ENCODE data around the gene RFFL.
"Not testable (repeated sequence)": the region's sequence is repeated elsewhere in the genome, so short reads cannot be mapped to it uniquely, and the experiment has no call there.

Gene RFFL

GRCh38 chr17:35097776-35098175 is 34.3 kb upstream of the RFFL start:
- DNase-seq (ENCODE audit: low read depth, low spot score) = no peak
- H3K4me3 ChIP-seq (ENCODE audit: low read depth, low read length) = no peak overlapping the region
- in situ Hi-C loops (cut with HindIII; ENCODE audit: low sequenced_read_pairs) = no loop called here
- TF ChIP-seq CTCF (IDR thresholded peaks at IDR 0.05; ENCODE audit: low read depth, low read length) = no peak

- in situ Hi-C loops (cut with HindIII; ENCODE audit: low sequenced_read_pairs) = no loop called here
- H3K4me3 ChIP-seq (ENCODE audit: low read depth, low read length) = no peak overlapping the region
- no peak for DNase-seq (ENCODE audit: low read depth, low spot score)
- no peak for TF ChIP-seq CTCF (IDR thresholded peaks at IDR 0.05; ENCODE audit: low read depth, low read length)
These were observed 32.2 kb upstream of the RFFL start for GRCh38 chr17:35095741-35096140.

DNA sequence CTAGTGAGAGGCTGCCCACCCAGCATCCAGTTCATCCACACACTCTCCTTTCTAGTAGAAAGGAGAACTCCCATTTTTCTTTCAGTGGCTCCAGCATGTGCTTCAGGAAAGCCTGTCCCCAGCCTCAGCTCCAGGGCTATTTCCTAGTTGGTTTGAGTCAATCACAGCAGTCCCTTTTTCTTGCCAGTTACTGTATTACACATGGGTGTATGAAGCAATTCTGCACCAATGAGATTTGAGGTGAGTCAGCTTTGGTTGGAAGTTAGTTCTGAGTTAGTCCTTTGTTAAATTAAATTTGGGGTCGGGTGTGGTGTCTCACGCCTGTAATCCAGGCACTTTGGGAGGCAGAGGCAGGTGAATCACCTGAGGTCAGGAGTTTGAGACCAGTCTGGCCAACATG is 31.4 kb upstream of the RFFL start:
- in situ Hi-C loops (cut with HindIII; ENCODE audit: low sequenced_read_pairs) = no loop called here
- no peak for TF ChIP-seq CTCF (IDR thresholded peaks at IDR 0.05; ENCODE audit: low read depth, low read length)
- peak; percentile 85 for DNase-seq (ENCODE audit: low read depth, low spot score)
- H3K4me3 ChIP-seq (ENCODE audit: low read depth, low read length) = no peak overlapping the region

DNA sequence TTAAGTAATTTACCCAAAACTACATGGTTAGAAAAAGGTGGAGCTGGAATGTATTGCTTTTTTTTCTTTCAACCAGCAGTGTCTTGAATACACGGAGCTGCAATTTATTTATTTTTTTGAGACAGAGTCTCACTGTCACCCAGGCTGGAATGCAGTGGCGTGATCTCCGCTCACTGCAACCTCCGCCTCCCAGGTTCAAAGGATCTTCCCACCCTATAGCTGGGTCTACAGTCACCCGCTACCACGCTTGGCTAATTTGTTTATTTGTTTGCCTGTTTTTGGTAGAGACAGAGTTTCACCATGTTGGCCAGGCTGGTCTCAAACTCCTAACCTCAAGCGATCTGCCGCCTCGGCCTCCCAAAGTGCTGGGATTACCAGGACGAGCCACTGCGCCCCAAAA is 27.2 kb upstream of the RFFL start:
- in situ Hi-C loops (cut with HindIII; ENCODE audit: low sequenced_read_pairs); DNase-seq (ENCODE audit: low read depth, low spot score); H3K4me3 ChIP-seq (ENCODE audit: low read depth, low read length): not testable (repeated sequence)

DNA sequence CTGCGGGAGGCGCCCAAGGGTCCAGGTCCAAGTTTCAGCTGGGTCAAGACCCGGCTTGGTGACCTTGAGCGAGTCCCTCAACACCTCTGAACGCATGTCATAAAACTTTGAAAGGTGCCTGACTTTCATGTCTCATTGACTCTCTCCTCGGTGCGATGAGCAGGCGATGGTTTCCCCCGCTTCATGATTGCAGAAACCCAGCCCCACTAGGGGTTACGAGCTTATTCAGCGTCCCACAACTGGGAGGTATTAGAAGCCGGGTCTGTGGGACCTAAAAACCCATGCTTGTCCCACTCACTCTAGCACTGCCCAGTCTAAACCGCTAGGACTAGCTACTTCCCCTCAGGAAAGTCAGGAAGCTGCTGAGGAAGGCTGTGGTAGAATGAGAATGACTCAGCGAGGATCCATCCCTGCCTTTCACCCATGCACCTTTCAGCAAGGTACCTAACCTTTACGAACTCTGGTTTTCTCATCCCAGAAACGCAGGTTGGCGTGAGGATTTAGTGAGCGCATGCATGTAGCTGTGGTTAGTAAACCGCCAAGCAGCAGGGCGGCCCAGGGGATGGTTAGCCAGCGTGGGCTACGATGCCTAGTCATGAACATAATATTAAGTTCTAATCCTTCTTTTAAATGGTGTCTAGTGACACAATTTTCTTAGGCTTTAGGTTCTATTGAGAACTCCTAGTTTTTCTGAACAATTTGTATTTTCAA is 26.2 kb upstream of the RFFL start:
- DNase-seq (ENCODE audit: low read depth, low spot score) = peak; percentile 32
- no peak for TF ChIP-seq CTCF (IDR thresholded peaks at IDR 0.05; ENCODE audit: low read depth, low read length)

DNA sequence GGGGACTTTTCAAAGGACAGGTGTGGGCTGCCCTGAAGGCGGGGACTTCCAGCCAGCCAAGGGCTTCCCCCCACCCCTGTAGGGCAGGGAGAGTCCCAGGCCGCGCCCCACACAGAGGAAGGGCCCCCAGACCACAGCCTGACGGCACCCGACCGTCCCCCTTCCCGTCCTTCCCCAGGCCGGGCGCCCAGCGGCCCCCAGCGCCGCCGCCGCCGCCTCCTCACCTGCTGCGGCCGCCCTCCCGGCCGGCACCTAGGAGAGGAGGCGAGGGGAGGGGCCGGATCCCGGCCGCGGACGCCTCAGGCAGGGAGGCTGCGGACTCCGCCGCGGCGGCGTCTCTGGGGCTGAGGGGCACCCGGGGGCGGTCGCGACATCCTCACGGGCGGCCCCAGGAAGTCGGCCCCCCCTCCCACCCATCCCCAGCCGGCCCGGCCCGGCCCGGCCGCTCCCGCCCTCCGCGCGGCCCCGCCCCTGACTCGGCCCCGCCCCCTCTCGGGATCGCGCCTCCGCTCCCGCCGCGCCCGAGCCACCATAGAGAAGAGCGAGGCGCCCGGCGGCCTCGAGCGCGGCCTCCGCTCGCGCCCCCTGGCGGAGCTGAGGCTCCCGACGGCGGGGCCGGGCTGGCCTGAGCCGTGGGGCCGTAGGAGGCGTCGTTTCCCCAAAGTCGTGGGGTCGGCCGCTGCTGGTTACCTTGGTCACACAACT is 25.5 kb upstream of the RFFL start:
- peak; percentile 73 for DNase-seq (ENCODE audit: low read depth, low spot score)
- TF ChIP-seq CTCF (IDR thresholded peaks at IDR 0.05; ENCODE audit: low read depth, low read length) = peak; percentile 64
- in situ Hi-C loops (cut with HindIII; ENCODE audit: low sequenced_read_pairs) = no loop called here
- H3K4me3 ChIP-seq (ENCODE audit: low read depth, low read length) = peak overlapping the region; percentile 81

More for the DNA sequence above, 26.2 kb upstream of the RFFL start:
- peak overlapping the region; percentile 28 for H3K4me3 ChIP-seq (ENCODE audit: low read depth, low read length)
- in situ Hi-C loops (cut with HindIII; ENCODE audit: low sequenced_read_pairs) = no loop called here

GRCh38 chr17:35088356-35088880 is 24.9 kb upstream of the RFFL start:
- peak; percentile 53 for DNase-seq (ENCODE audit: low read depth, low spot score)
- in situ Hi-C loops (cut with HindIII; ENCODE audit: low sequenced_read_pairs) = no loop called here
- peak overlapping the region; percentile 81 for H3K4me3 ChIP-seq (ENCODE audit: low read depth, low read length)
- TF ChIP-seq CTCF (IDR thresholded peaks at IDR 0.05; ENCODE audit: low read depth, low read length) = no peak

Measured in astrocyte of the spinal cord (primary cell).